Measurements from ENCODE around the gene C6. TPM values are rescaled to one million over a fixed set of nuclear protein-coding genes. Genes with fewer than 3 reads are reported as not detected.

Gene C6
- total and polyA plus RNA-seq, 2 donors (not counting 1 experiment from before 2014, with no cell fraction given) = not detected

DNA sequence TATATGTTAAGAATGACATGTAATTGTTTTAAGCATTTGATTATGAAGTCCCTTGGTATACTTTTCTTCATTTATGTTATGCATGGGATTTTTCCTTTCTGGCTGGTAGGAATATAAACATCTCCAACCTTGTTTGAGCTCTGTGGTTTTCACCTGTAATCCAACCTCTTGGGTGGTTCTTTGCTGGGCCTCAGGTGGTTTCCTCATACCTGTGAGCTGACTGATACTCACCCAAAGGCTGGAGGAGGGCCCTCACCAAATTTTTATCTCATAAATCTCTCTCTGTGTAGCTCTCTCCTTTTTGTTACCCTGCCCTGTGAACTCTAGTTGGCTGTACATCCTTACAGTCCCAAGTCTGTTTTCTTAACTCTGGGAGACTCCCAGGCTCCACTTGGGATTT lies 39.8 kb upstream of the C6 start:
- ATAC-seq (ENCODE audit: low read depth) (no peak), DNase-seq (no peak)
- Histone ChIP-seq H2AFZ (ENCODE audit: insufficient read depth, low read depth, low read length, poor library complexity, severe bottlenecking) (no peak overlapping the region), H4K20me1 (ENCODE audit: control insufficient read depth, insufficient read depth, low read length, poor library complexity, severe bottlenecking) (no peaks in the 10 kb centered on the region), H3K9ac (ENCODE audit: low read length) (no peak overlapping the region), H3K4me3 (ENCODE audit: control extremely low read depth in 1 of 5, extremely low read depth in 1 of 5, insufficient read depth in 1 of 5, low read depth in 2 of 5, low read length in 4 of 5) (no peak overlapping the region), H3K27ac (ENCODE audit: low read length in 2 of 2) (no peak overlapping the region), H3K4me2 (replicated peaks; ENCODE audit: low read depth, low read length, poor library complexity, severe bottlenecking) (no peak overlapping the region), H3K36me3 (replicated peaks in 1 of 2; ENCODE audit: control extremely low read depth in 1 of 2, control insufficient read depth in 1 of 2, extremely low read depth in 1 of 2, insufficient read depth in 2 of 2, low read length in 1 of 2) (no peaks in the 10 kb centered on the region), H3K9me3 (ENCODE audit: control extremely low read depth in 1 of 3, control insufficient read depth in 2 of 3, insufficient read depth in 1 of 3, low read length in 2 of 3) (no peaks in the 10 kb centered on the region), H3K79me2 (ENCODE audit: control insufficient read depth, insufficient read depth, low read length) (no peaks in the 10 kb centered on the region), H3K4me1 (ENCODE audit: control insufficient read depth in 2 of 2, insufficient read depth in 2 of 2, low read length in 2 of 2) (no peaks in the 10 kb centered on the region), H3K27me3 (replicated peaks in 1 of 4; ENCODE audit: control extremely low read depth in 1 of 4, control insufficient read depth in 3 of 4, insufficient read depth in 4 of 4, low read length in 3 of 4) (no peaks in the 10 kb centered on the region)
- CTCF ChIA-PET = no interaction called here
- no peak overlapping the region for H3K4me3 Mint-ChIP-seq
- intact Hi-C loops (cut with micrococcal nuclease) = no loop called here
- no peaks in the 10 kb centered on the region for H3K27me3 Mint-ChIP-seq
- H3K9me3 Mint-ChIP-seq (ENCODE audit: insufficient read depth) = peaks cover 6% of the 10 kb centered on the region
- H3K27ac Mint-ChIP-seq = no peak overlapping the region
- POLR2A ChIA-PET = no interaction called here
- no peaks in the 10 kb centered on the region for H3K4me1 Mint-ChIP-seq
- TF ChIP-seq EZH2 (IDR thresholded peaks at IDR 0.05; ENCODE audit: borderline replicate concordance, insufficient read depth, low read depth, low read length, poor library complexity, severe bottlenecking) = no peak
- TF ChIP-seq, protein P1, sequence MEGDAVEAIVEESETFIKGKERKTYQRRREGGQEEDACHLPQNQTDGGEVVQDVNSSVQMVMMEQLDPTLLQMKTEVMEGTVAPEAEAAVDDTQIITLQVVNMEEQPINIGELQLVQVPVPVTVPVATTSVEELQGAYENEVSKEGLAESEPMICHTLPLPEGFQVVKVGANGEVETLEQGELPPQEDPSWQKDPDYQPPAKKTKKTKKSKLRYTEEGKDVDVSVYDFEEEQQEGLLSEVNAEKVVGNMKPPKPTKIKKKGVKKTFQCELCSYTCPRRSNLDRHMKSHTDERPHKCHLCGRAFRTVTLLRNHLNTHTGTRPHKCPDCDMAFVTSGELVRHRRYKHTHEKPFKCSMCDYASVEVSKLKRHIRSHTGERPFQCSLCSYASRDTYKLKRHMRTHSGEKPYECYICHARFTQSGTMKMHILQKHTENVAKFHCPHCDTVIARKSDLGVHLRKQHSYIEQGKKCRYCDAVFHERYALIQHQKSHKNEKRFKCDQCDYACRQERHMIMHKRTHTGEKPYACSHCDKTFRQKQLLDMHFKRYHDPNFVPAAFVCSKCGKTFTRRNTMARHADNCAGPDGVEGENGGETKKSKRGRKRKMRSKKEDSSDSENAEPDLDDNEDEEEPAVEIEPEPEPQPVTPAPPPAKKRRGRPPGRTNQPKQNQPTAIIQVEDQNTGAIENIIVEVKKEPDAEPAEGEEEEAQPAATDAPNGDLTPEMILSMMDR (IDR thresholded peaks at IDR 0.05) = no peak

DNA sequence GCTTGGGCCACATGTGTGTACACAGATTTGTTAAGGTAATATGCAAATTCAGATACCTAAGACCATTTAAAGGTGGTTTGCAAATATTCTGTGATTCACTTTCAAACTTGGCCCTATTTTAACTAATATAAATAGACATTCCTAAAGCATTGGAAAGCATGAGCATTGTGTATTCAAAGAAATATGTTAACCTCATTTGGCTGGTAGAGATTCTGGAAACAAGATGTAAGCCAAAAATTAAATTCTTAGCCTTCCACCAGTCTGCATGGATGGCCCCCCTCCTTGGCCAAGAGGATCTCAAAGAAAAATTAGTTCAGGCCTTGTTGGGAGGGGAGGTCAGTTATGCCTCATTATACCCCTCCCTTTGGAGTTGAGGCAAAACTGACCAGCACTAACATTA lies 38.7 kb upstream of the C6 start:
- H3K4me2 ChIP-seq (replicated peaks; ENCODE audit: low read depth, low read length, poor library complexity, severe bottlenecking) = no peak overlapping the region
- CTCF ChIA-PET = no interaction called here
- TF ChIP-seq EZH2 (IDR thresholded peaks at IDR 0.05; ENCODE audit: borderline replicate concordance, insufficient read depth, low read depth, low read length, poor library complexity, severe bottlenecking) = no peak
- TF ChIP-seq, protein P1 (IDR thresholded peaks at IDR 0.05) = no peak
- no peaks in the 10 kb centered on the region for H3K36me3 ChIP-seq (replicated peaks in 1 of 2; ENCODE audit: control extremely low read depth in 1 of 2, control insufficient read depth in 1 of 2, extremely low read depth in 1 of 2, insufficient read depth in 2 of 2, low read length in 1 of 2)
- Mint-ChIP-seq H3K4me3 (no peak overlapping the region), H3K9me3 (ENCODE audit: insufficient read depth) (peaks cover 6% of the 10 kb centered on the region), H3K4me1 (no peaks in the 10 kb centered on the region), H3K27me3 (no peaks in the 10 kb centered on the region), H3K27ac (no peak overlapping the region)
- H3K4me3 ChIP-seq (ENCODE audit: control extremely low read depth in 1 of 5, extremely low read depth in 1 of 5, insufficient read depth in 1 of 5, low read depth in 2 of 5, low read length in 4 of 5) = no peak overlapping the region
- no peaks in the 10 kb centered on the region for H3K27me3 ChIP-seq (replicated peaks in 1 of 4; ENCODE audit: control extremely low read depth in 1 of 4, control insufficient read depth in 3 of 4, insufficient read depth in 4 of 4, low read length in 3 of 4)
- no peak for ATAC-seq (ENCODE audit: low read depth)
- H3K27ac ChIP-seq (ENCODE audit: low read length in 2 of 2) = no peak overlapping the region
- H2AFZ ChIP-seq (ENCODE audit: insufficient read depth, low read depth, low read length, poor library complexity, severe bottlenecking) = no peak overlapping the region
- no peaks in the 10 kb centered on the region for H4K20me1 ChIP-seq (ENCODE audit: control insufficient read depth, insufficient read depth, low read length, poor library complexity, severe bottlenecking)
- H3K9me3 ChIP-seq (ENCODE audit: control extremely low read depth in 1 of 3, control insufficient read depth in 2 of 3, insufficient read depth in 1 of 3, low read length in 2 of 3) = no peaks in the 10 kb centered on the region
- no peak overlapping the region for H3K9ac ChIP-seq (ENCODE audit: low read length)
- DNase-seq = no peak
- intact Hi-C loops (cut with micrococcal nuclease) = no loop called here
- H3K79me2 ChIP-seq (ENCODE audit: control insufficient read depth, insufficient read depth, low read length) = no peaks in the 10 kb centered on the region
- POLR2A ChIA-PET = no interaction called here
- no peaks in the 10 kb centered on the region for H3K4me1 ChIP-seq (ENCODE audit: control insufficient read depth in 2 of 2, insufficient read depth in 2 of 2, low read length in 2 of 2)
